ENCODE measurements around the gene LHPP.
"Not testable (repeated sequence)": the region's sequence is repeated elsewhere in the genome, so short reads cannot be mapped to it uniquely, and the experiment has no call there.

The LHPP gene

DNA sequence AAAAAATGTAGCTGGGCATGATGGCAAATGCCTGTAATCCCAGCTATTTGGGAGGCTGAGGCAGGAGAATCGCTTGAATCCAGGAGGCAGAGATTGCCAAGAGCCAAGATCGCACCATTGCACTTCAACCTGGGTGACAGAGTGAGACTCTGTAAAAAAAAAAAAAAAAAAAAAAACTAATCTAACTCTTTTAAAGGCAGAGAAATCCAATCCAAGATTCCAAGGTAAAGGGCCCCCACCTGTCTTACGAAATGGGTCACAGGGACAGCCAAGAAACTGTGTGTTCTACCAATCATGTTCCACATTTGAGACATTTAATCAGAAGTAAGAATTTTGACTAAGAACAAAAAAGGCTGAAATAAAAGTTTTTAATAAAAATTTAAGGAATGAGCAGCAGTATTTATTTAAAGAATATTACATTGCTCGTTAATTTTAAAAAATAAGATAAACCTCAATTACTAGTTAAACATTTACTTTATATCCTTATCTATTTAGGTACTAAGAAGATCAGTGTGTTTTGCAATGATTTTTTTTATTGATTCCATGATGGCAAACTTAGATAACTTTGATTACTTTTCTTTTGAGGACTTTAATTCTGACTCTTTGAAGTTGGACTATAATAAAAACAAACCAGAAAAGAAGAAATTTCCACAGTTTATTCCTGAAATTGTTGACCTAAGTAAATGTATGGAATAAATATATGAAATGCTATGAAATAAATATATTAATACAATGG, 36.2 kb upstream of the LHPP start:
- Histone ChIP-seq H3K36me3 (ENCODE audit: control insufficient read depth, insufficient read depth, low read length) (no peaks in the 10 kb centered on the region), H3K27me3 (replicated peaks; ENCODE audit: control insufficient read depth, insufficient read depth, low read length) (no peaks in the 10 kb centered on the region; the same call in 1 of the 2 replicates)
- DNase-seq (ENCODE audit: extremely low read depth, insufficient read length), result no peak

DNA sequence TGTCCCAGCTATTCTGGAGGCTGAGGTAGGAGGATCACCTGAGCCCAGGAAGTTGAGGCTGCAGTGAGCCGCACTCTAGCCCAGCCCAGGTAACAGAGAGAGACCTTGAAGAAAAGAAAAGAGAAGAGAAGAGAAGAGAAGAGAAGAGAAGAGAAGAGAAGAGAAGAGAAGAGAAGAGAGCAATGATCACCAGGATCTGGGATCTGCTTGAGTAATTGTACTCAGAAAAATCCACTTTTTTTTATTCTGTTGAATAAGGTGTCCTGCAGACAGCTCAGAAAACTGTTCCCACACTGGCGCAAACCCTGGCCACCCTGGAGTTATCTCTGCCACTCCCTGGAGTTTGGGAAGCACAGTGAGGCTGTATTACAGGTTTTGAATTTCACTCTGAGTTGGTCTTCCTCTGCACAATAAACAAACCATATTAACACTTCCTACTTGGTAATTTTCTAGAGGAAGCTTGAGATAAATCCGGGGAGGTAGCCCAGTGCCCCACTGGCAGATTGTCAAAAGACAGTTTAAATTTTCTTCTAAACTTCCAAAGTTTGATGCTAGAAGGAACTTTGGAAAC, 33.3 kb upstream of the LHPP start:
- no peak for DNase-seq (ENCODE audit: extremely low read depth, insufficient read length)
- no peak overlapping the region for H3K4me3 ChIP-seq (replicated peaks; ENCODE audit: low read depth, low read length)
- TF ChIP-seq, protein P1, sequence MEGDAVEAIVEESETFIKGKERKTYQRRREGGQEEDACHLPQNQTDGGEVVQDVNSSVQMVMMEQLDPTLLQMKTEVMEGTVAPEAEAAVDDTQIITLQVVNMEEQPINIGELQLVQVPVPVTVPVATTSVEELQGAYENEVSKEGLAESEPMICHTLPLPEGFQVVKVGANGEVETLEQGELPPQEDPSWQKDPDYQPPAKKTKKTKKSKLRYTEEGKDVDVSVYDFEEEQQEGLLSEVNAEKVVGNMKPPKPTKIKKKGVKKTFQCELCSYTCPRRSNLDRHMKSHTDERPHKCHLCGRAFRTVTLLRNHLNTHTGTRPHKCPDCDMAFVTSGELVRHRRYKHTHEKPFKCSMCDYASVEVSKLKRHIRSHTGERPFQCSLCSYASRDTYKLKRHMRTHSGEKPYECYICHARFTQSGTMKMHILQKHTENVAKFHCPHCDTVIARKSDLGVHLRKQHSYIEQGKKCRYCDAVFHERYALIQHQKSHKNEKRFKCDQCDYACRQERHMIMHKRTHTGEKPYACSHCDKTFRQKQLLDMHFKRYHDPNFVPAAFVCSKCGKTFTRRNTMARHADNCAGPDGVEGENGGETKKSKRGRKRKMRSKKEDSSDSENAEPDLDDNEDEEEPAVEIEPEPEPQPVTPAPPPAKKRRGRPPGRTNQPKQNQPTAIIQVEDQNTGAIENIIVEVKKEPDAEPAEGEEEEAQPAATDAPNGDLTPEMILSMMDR (IDR thresholded peaks at IDR 0.05; ENCODE audit: insufficient read depth, low read length, poor library complexity, severe bottlenecking), result no peak
- no peaks in the 10 kb centered on the region for H3K36me3 ChIP-seq (ENCODE audit: control insufficient read depth, insufficient read depth, low read length)
- H3K27me3 ChIP-seq (replicated peaks; ENCODE audit: control insufficient read depth, insufficient read depth, low read length), result no peaks in the 10 kb centered on the region; the same call in 1 of the 2 replicates

More for the DNA sequence above, 36.2 kb upstream of the LHPP start:
- TF ChIP-seq, protein P1 (IDR thresholded peaks at IDR 0.05; ENCODE audit: insufficient read depth, low read length, poor library complexity, severe bottlenecking), result no peak
- H3K4me3 ChIP-seq (replicated peaks; ENCODE audit: low read depth, low read length), result no peak overlapping the region

DNA sequence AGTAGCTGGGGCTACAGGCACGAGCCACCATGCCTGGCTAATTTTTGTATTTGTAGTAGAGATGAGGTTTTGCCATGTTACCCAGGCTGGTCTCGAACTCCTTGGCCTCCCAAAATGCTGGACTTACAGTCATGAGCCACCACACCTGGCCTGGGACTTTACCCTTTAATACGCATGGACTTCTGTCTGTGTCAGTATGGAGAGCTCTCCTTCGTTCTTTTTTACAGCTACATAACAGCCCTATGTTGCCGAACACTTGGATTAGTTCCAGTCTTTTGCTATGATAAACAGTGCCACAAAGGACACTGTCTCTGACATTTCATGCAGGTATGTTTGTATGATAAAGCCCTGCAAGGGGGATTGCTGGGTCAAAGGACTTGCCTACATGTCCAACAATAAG, 32.0 kb upstream of the LHPP start:
- no peak overlapping the region for H3K4me3 ChIP-seq (replicated peaks; ENCODE audit: low read depth, low read length)
- H3K27me3 ChIP-seq (replicated peaks; ENCODE audit: control insufficient read depth, insufficient read depth, low read length), result no peaks in the 10 kb centered on the region; the same call in 1 of the 2 replicates
- TF ChIP-seq, protein P1 (IDR thresholded peaks at IDR 0.05; ENCODE audit: insufficient read depth, low read length, poor library complexity, severe bottlenecking), result no peak
- no peak for DNase-seq (ENCODE audit: extremely low read depth, insufficient read length)
- no peaks in the 10 kb centered on the region for H3K36me3 ChIP-seq (ENCODE audit: control insufficient read depth, insufficient read depth, low read length)

DNA sequence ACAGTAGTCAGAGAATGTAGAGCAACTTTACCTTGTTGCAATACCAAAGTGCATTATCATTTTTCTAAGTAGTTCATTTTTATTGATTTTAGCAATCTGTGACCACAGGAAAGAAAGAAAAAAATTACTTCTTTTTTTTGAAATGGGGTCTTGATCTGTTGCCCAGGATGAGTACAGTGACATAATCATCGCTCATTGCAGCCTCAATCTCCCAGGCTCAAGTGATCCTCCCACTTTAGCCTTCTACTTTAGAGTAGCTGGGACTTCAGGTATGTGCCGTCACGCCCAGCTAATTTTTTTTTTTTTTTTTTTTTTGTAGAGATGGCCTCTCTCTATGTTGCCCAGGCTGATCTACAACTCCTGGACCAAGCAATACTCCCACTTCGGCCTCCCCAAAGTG, 31.5 kb upstream of the LHPP start:
- TF ChIP-seq, protein P1 (IDR thresholded peaks at IDR 0.05; ENCODE audit: insufficient read depth, low read length, poor library complexity, severe bottlenecking), result no peak
- H3K4me3 ChIP-seq (replicated peaks; ENCODE audit: low read depth, low read length), result no peak overlapping the region
- no peaks in the 10 kb centered on the region for H3K36me3 ChIP-seq (ENCODE audit: control insufficient read depth, insufficient read depth, low read length)
- no peaks in the 10 kb centered on the region; the same call in 1 of the 2 replicates for H3K27me3 ChIP-seq (replicated peaks; ENCODE audit: control insufficient read depth, insufficient read depth, low read length)
- DNase-seq (ENCODE audit: extremely low read depth, insufficient read length), result no peak

DNA sequence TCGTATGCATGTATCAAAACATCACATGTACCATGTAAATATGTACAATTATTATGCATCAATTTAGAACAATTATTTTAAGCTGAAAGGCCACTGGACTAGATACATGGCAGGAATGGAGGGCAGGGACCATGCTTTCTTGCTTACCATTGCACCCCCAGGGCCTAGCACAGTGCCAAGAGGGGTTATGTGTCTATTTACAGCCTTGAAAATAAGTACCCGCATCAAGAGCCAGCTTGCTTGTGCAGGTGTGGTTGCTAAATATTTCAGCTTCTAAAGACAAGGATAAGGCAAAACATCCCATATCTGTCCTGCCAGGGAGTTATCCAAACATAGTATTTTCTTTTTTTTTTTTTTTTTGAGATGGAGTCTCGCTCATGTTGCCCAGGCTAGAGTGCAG, 28.2 kb upstream of the LHPP start:
- no peak for DNase-seq (ENCODE audit: extremely low read depth, insufficient read length)
- TF ChIP-seq, protein P1 (IDR thresholded peaks at IDR 0.05; ENCODE audit: insufficient read depth, low read length, poor library complexity, severe bottlenecking), result no peak
- H3K4me3 ChIP-seq (replicated peaks; ENCODE audit: low read depth, low read length), result no peak overlapping the region
- H3K27me3 ChIP-seq (replicated peaks; ENCODE audit: control insufficient read depth, insufficient read depth, low read length), result no peaks in the 10 kb centered on the region
- no peaks in the 10 kb centered on the region for H3K36me3 ChIP-seq (ENCODE audit: control insufficient read depth, insufficient read depth, low read length)

DNA sequence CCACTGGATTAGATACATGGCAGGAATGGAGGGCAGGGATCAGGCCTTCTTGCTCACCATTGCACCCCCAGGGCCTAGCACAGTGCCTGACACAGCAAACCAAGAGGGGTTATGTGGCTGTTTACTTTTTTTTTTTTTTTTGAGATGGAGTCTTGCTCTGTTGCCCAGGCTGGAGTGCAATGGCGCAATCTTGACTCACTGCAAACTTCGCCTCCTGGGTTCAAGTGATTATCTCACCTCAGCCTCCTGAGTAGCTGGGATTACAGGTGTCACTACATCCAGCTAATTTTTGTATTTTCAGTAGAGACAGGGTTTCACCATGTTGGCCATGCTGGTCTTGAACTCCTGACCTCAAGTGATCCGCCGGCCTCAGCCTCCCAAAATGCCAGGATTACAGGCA, 25.9 kb upstream of the LHPP start:
- H3K36me3 ChIP-seq (ENCODE audit: control insufficient read depth, insufficient read depth, low read length), result not testable (repeated sequence)

More for the DNA sequence above, 25.9 kb upstream of the LHPP start:
- H3K4me3 ChIP-seq (replicated peaks; ENCODE audit: low read depth, low read length); H3K27me3 ChIP-seq (replicated peaks; ENCODE audit: control insufficient read depth, insufficient read depth, low read length); DNase-seq (ENCODE audit: extremely low read depth, insufficient read length): not testable (repeated sequence)
